ENCODE results near the gene SCRN2. TPM values are rescaled to one million over a fixed set of nuclear protein-coding genes. Genes with fewer than 3 reads are reported as not detected.

The SCRN2 gene
- total RNA-seq, 1 donor from 2014 or later, result 30.1 TPM

DNA sequence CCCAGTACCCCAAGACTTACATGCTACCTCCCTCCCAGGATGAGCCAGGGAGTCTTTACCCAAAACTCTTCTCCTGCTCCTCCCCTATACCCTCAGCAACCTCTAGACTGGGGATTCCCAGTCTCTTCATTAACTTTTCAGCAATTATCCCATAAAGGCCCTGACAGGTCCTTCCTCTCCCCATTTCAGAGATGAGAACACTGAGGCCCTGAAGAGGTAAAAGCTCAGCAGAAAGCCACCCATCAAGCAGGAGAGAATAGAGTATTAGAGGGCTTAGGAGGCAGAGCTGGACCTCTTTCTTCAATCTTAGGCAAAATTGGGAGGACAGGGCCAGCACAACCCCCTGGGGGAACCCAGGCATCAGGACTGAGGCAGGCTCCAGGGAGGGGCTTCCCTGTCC is 15.8 kb upstream of the SCRN2 start:
- Histone ChIP-seq H3K27me3 (ENCODE audit: control insufficient read depth, insufficient read depth, low read length) (peaks cover 28% of the 10 kb centered on the region), H3K36me3 (ENCODE audit: control insufficient read depth, insufficient read depth, low read length) (no peaks in the 10 kb centered on the region), H3K4me3 (ENCODE audit: low read depth, low read length) (no peak overlapping the region)
- TF ChIP-seq, protein P1, sequence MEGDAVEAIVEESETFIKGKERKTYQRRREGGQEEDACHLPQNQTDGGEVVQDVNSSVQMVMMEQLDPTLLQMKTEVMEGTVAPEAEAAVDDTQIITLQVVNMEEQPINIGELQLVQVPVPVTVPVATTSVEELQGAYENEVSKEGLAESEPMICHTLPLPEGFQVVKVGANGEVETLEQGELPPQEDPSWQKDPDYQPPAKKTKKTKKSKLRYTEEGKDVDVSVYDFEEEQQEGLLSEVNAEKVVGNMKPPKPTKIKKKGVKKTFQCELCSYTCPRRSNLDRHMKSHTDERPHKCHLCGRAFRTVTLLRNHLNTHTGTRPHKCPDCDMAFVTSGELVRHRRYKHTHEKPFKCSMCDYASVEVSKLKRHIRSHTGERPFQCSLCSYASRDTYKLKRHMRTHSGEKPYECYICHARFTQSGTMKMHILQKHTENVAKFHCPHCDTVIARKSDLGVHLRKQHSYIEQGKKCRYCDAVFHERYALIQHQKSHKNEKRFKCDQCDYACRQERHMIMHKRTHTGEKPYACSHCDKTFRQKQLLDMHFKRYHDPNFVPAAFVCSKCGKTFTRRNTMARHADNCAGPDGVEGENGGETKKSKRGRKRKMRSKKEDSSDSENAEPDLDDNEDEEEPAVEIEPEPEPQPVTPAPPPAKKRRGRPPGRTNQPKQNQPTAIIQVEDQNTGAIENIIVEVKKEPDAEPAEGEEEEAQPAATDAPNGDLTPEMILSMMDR (IDR thresholded peaks at IDR 0.05; ENCODE audit: insufficient read depth, low read length, poor library complexity, severe bottlenecking), result no peak
- no peak for DNase-seq (ENCODE audit: low read depth)

DNA sequence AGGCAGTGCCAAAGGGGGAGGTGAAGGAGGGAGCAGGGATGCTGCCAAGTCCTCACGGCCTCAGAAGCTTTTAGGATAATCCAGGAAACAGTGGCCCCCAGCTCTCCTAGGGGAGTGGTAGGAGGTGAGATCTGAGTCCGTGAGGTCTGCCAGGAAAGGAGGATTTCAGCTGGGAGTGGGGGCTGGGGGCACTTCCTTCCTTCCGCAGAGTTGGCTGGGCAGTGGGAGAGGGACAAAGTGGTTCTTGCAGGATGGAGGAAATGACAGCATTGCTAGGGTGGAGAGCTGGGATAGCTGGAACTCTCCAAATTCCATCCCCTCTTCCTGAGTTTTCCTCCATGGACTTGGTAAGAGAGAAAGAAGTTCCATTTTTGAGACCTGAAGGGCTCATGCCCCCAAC is 14.7 kb upstream of the SCRN2 start:
- Histone ChIP-seq H3K27me3 (ENCODE audit: control insufficient read depth, insufficient read depth, low read length) (peaks cover 33% of the 10 kb centered on the region), H3K4me3 (ENCODE audit: low read depth, low read length) (no peak overlapping the region), H3K36me3 (ENCODE audit: control insufficient read depth, insufficient read depth, low read length) (no peaks in the 10 kb centered on the region)
- TF ChIP-seq, protein P1 (IDR thresholded peaks at IDR 0.05; ENCODE audit: insufficient read depth, low read length, poor library complexity, severe bottlenecking), result no peak
- no peak for DNase-seq (ENCODE audit: low read depth)

DNA sequence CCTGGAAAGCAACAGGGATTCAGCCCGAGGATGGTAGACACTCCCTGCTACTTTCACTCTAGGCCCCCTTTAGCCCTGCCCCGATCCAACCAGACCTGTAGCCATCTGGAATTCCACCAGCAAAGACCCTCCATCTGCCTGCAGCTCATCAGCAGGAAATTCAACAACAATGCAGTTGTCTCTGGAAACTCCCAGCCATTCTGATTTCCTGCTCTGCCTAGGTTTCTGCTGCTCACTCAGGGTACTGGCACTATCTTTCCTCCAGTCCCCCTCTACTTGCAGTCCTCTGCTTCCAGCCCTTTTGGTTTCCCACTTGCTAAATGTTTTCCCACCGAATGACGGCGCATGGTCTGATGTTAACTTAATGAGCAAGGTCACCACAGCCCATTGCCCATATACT is 12.5 kb upstream of the SCRN2 start:
- Histone ChIP-seq H3K36me3 (ENCODE audit: control insufficient read depth, insufficient read depth, low read length) (no peaks in the 10 kb centered on the region), H3K4me3 (ENCODE audit: low read depth, low read length) (no peak overlapping the region), H3K27me3 (ENCODE audit: control insufficient read depth, insufficient read depth, low read length) (peaks cover 33% of the 10 kb centered on the region)
- TF ChIP-seq, protein P1 (IDR thresholded peaks at IDR 0.05; ENCODE audit: insufficient read depth, low read length, poor library complexity, severe bottlenecking), result no peak
- DNase-seq (ENCODE audit: low read depth), result no peak

DNA sequence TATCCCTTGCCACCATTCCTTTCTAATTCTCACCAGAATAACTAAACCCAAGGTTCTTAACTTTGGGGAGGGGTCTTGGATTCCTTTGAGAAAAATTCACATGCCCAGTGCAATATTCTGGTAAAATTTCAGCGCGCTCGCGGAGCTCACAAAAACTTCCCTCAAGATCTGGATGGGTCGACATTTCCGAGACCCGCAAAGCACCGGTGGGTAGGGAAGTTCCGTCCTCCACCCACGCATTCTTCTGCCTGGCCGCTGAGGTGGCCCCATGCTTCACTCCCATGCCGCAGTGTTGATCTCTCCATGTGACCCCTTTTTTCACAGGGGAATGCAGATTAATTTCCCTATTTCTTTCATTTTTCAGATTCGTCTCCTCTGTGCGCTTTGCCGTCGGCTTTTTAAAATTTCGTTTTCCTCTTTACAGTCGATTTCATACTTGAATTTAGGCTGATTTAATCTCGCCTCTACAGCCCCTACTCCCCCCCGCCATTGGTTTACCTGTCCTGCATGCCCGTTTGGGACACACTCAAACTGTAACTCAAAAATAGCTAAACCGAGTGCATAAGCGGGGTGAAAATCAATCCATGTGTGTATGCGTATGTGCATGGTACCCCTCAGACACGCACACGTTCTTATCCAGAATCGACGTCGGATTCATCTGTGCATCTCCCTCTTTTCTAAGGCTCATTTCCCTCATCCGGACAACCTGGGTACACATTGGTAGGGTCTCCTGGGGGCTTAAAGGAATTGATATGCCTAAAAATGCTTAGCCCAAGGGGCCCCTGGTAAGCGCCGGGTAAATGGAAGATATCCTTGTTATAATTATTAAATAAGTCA is 11.3 kb upstream of the SCRN2 start:
- Histone ChIP-seq H3K27me3 (ENCODE audit: control insufficient read depth, insufficient read depth, low read length) (peaks cover 39% of the 10 kb centered on the region), H3K4me3 (ENCODE audit: low read depth, low read length) (no peak overlapping the region), H3K36me3 (ENCODE audit: control insufficient read depth, insufficient read depth, low read length) (no peaks in the 10 kb centered on the region)
- DNase-seq (ENCODE audit: low read depth), result no peak
- TF ChIP-seq, protein P1 (IDR thresholded peaks at IDR 0.05; ENCODE audit: insufficient read depth, low read length, poor library complexity, severe bottlenecking), result no peak

DNA sequence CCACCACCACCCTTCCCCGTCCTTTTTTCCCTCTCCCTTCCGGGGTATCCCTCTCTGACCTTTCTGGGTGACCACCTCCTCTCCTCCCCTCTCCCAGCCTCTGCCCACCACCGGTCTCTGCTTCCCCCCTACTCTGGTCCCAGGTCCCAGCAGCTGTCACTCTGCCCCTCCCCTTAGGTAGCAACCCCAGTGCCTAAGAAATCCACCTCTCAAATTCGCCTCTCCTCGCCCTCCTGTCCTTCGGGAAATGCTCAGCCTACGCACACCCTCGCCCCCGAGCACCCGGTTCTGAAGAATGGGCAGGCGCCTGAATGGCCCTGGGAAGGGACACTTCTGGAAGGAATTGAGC is 10.7 kb upstream of the SCRN2 start:
- Histone ChIP-seq H3K4me3 (ENCODE audit: low read depth, low read length) (no peak overlapping the region), H3K27me3 (ENCODE audit: control insufficient read depth, insufficient read depth, low read length) (peaks cover 44% of the 10 kb centered on the region), H3K36me3 (ENCODE audit: control insufficient read depth, insufficient read depth, low read length) (no peaks in the 10 kb centered on the region)
- TF ChIP-seq, protein P1 (IDR thresholded peaks at IDR 0.05; ENCODE audit: insufficient read depth, low read length, poor library complexity, severe bottlenecking), result no peak
- DNase-seq (ENCODE audit: low read depth), result no peak

Data from kidney epithelial cell (primary cell).